Stimulated activated CD8-positive, alpha-beta memory T cell treated with anti-CD3 and anti-CD28 coated beads, Interleukin-12 subunit alpha, Interleukin-12 subunit beta, amount 100 ng/mL, for 24 hours (primary cell): Measurements from ENCODE around the gene FAM110A.
"Not testable (repeated sequence)": the region's sequence is repeated elsewhere in the genome, so short reads cannot be mapped to it uniquely, and the experiment has no call there.

Experiments
- DNase-seq: peaks from one replicate; pipeline ENCODE4 v3.0.0-alpha.2; 2020; ENCODE audit errors: extremely low read depth

The FAM110A gene

DNA sequence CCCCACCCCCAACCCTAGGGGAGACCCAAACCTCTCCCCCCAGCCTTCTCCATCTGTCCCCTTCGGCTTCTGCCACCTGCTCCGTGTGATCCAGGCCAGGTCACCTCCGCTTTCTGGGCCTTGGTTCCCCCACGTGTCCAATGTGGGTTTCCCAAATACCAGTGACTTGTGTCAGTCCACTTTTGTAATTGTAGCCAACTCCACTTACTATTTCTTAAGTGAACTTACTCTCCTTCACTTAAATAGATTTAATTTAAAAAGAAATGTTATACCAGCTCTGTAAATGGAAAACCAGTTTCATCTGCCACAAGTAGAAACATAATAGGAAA is 10.0 kb upstream of the FAM110A start:
- no peak for DNase-seq

DNA sequence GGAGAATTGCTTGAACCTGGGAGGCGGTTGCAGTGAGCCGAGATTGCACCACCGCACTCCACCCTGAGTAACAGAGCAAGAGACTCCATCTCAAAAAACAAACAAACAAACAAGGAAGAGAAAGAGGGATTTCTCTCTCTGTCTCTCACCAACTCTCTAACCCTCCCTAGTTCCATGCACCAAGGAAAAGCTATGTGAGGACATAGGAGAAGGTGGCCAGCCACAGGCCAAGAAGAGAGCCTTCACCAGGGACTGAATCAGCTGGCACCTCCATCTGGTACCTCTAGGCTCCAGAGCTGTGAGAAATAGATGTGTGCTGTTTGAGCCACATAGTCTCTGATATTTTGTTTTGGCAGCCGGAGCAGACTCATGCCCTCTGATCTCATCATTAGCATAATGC is 9.0 kb upstream of the FAM110A start:
- no peak for DNase-seq

DNA sequence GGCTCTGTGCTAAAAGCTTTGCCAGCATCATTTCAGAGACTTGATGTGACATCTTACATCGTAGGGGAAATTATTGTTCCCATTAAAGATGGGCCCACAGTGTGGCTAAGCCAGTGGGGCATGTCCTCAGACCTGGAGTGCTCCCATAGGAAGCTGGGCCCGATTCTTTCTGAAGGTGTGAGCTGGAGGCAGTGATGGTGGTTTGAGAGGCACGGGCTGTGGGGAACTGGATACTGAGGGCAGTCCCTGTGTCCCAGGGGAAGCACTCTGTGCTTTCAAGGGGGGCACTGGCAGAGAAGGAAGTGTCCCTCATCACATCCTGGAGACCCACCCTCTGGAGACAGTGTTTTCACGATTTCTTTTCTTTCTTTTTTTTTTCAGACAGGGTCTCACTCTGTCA is 8.6 kb upstream of the FAM110A start:
- no peak for DNase-seq

DNA sequence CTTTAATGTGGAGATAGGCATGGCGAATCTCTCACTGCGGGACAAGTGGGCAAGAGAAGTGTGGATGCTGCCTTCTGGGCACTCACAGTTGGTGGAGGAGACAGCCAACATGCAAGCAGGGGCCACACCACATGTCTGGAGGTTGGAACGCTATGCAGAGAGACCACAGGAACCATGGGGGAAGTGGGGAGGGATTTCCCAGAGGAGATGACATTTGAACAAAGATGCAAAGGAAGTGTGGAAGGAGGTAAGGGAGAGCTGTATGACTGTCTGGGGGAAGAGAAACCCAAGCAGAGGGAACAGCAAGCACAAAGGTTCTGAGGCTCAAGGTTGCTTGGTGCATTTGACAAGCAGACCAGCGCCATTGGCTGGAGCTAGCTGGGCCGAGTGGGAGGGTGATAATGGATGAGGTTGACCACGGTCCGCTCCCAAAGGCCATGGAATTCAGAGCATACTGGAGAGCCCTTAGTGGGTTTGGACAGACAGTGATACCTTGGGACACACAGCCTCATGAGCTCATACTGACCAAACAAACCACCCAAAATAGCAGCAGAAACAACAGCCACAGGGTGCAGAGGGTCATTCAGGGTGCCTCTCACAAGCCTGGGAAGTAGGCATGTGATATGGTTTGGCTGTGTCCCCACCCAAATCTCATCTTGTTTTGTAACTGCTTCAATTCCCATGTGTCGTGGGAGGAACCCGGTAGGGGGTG is 7.6 kb upstream of the FAM110A start:
- no peak for DNase-seq

DNA sequence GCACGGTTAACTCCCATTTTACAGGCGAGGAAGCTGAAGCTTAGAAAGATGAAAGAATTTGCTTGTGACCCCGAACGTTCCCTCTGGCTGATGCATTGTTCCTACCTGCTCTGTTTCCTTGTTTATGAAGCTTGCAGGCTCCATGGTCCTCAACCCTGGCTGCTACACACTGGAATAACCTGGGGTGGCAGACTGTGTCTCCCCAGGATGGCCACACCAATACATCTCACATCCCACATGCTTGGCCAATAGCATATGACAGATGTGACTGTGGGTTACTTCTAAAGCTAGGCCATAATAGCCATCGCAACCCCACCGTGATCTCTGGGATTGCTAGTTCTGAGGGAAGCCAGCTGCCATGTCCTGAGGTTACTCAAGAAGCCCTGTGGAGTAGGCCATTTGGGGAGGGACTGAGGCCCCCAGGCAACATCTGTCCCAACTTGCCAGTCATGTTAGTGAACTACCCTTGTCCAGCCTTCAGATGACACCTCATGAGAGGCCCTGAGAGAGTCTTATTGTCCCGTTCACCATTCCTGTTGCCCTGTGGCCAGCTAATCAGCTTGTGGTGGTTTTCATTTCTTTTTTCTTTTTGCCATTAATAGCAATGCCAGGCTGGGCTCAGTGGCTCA is 6.7 kb upstream of the FAM110A start:
- DNase-seq: no peak

DNA sequence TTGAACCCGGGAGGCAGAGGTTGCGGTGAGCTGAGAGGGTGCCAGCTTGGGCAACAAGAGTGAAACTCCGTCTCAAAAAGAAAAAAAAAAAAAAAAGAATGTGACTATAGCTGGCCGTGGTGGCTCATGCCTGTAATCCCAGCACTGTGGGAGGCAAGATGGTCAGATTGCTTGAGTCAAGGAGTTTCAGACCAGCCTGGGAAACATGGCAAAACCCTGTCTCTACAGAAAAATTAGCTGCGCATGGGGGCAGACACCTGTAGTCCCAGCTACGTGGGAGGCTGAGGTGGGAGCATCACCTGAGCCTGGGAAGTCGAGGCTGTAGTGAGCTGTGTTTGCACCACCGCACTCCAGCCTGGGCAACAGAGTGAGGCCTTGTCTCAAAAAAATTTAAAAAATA is 5.5 kb upstream of the FAM110A start:
- DNase-seq: not testable (repeated sequence)

DNA sequence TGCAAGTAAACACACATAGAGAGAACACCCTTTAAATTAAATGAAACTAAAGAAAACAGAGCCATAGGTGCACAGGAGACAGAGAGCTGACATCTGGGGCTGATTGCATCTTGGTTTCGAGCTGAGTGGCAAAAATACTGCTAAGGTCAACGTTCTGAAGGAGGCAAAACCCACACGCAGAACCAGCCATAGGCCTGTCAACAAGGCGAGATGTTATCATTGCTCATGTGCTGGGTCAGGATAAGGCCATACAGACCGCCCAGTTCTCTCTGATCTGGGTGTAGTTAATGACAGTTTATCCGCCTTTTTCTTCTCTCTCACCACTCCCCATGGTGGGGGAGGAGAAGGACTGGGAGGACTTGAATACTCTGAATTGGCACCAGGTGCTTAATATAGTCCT is 4.5 kb upstream of the FAM110A start:
- no peak for DNase-seq

DNA sequence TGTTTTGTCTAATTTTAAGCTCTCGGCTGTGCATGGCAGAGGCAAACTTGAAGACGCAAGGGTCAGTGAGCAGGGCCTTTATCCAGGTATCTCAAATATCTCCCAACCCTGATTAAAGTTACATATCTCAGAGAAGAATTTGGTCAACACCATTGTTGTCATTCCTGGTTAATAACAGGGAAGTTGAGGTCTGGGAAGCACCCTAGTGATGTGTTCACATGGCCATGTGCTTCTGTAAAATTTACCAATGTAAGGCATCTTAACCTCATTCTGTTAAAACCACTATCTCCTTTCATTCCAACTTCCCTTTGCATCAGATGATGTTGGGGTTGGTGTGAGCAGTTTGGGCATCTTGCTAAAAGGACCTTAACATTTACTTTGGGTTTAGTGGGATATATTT is 4.0 kb upstream of the FAM110A start:
- no peak for DNase-seq

DNA sequence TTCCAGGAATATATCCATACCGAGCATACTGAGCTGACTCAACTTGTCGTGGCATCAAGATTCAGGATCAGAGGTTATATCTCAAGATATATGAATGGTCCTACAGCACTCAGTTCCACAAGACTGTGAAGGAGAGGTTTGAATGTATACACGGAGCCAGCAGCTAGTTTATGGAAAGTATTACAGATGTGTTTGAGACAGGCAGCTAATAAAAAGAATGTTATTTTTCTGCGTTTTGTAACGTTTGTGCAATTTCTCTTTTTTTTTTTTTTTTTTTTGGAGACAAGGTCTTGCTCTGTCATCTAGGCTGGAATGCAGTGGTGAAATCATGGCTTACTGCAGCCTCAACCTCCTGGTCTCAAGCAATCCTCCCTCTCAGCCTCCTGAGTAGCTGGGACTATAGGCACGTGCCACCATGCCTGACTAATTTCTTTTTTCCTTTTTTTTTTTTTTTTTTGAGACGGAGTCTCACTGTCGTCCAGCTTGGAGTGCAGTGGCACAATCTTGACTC is 3.4 kb upstream of the FAM110A start:
- no peak for DNase-seq

DNA sequence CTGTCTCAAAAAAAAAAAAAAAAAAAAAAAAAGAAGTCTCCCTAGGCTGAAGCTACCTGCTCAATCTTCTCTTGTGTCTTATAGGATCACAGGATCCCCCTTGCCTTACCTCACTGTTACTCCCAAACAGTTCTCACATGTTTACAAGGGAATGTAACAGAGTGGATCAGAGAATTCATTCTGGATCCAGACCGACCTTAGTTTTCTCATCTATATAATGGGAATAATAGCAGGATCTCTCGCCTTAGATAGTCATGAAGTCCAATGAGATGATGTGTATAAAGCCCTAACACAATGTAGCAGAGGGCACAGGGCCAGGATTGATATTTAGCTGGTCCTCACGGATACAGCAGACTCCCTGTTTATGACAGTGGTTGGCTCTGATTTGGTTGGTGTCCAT is 2.3 kb upstream of the FAM110A start:
- no peak for DNase-seq

DNA sequence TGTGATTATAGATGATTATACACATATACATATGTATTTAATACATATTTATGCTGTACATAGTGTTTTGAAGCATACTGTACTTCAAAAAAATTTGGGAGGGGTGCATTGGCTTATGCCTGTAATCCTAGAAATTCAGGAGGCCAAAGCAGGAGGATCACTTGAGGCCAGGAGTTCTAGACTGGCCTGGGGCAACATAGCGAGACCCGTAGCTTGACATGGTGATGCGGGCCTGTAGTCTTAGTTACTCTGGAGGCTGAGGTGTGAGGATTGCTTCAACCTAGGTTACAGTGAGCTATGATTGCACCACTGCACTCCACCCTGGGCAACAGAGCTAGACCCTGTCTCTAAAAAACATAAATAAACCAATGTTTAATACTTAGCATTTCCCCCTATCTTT is 1.6 kb upstream of the FAM110A start:
- DNase-seq: no peak

DNA sequence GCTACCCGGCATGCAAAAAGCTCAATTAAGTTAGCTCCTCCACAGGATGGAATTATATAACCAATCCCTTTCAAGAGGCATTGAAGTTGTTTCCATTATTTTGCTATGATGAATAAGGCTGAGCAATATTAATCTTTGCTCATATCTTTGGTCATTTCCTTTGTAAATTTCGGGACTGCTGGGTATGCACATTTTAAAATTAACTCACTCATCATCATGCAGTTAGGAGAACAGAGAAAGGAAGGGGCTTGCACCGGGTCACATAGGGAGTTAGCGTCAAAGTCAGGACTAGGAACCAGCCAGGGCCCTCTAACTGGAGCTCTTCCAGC is 430 bp upstream of the FAM110A start:
- DNase-seq: no peak

DNA sequence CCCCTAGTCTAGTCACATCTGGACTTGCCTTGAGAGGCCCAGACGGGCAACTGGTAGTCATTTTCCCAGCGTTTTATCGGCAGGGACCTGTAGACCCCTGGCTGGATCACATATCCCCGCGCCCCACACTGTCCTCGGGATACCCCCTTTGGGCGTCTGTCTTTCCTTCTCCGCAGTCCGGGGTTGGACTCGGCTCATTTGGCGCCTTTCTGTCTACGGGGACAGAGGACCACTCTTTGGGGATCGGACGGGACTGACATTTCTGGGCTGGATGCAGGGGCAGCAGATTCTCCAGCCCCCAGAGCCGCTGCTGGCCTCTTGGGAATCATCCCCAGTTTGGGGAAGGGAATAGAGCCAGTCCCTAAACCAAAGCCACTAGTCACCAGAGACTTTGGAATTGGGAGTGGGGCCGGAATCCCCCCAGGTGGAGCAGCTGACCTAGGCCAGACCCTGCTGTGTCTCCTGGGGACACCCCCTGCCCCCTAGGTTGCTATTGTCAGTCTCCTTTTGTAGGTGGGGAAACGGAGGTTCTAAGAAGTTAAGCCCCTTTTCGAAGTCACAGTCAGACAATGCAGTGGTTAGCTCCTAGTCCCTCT is 734 bp downstream of the FAM110A start:
- DNase-seq: no peak

DNA sequence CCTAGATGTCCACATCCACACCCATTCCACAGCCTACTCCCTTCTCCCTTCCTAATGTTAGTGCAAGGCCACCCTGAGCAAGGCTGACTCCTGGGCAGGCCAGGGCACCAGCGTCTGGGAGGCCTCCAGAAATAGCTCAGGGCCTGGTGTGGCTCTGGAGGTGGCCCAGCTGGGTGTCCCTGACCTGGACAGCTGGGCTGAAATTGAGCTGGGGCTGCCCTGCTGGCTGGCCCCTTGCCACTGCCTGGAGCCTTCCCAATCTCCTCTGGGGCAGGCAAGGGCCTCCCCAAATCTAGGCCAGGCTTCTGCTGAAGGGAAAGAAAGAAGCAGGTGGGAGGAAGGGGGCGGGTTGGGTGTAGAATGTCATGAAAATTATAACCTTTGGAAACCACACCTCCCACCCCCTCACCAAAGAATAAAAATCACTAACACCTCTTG is 2.1 kb downstream of the FAM110A start:
- no peak for DNase-seq

DNA sequence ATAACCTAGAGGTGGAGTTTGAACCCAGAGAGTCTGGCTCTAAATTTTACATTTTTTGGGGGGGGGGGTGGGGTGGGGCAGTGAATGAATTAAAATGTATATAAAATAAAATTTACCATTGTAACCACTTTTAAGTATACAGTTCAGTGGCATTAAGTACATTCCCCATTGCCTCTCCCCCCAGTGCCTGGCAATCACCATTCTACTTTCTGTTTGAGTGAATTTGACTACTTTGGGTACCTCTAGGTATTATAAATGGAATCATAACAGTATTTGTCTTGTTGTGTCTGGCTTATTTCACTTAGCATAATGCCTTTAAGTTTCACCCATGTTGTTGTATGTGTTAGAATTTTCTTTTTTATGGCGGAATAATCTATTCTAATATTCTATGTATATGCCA is 2.7 kb downstream of the FAM110A start:
- no peak for DNase-seq

DNA sequence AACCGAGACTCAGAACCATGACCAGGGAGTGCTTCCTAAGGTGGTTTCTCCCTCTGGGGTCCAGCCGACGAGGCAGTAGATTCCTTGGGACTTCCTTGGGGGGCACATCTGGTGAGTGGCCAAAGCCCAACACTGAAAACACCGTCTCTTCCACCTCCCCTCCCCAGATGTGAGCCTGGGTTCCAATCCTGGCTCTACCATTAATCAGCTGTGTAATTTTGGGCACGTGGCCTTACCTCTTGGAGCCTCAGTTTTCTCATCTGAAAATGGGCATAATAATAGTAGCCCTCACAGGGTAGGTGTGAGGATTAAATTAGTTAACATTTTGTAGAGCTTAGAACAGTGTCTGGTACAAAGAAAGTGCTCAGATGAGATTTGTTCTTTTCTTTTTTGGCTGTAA is 5.5 kb downstream of the FAM110A start:
- DNase-seq: no peak

DNA sequence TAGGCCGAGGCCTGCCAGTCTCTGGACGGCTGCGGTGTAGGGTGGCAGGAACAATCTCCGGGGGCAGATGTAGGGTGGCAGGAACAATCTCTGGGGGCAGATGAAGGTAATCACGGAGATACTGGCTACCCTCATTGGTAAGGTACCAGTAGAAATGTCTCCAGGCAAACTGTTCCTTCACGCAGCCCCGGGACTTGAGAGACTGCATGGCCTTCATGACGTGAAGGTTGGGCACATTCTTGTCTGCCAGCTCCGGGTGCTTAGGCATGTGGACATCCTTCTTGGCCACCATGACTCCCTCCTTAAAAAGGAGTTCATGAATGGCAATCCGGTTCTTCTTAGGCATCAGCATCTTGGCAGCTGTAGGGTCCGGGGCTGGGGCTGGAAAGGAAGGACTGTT is 6.1 kb downstream of the FAM110A start:
- no peak for DNase-seq

DNA sequence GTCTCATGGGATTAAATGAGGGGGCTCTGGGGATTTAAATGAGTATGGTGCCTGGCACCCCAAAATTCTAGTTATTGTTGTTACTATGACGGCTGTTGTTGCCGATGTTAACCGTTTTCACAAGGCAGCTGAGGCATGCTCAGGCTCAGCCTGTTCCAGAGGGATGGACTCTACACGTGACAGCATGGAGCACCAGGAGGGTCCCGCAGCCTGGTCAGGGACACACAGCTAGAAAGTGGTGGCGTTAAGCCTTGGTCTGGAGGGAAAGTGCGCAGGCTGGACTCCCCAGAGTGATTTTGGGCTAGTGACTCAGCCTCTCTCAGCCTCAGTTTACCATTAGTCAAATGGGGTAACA is 7.0 kb downstream of the FAM110A start:
- no peak for DNase-seq

DNA sequence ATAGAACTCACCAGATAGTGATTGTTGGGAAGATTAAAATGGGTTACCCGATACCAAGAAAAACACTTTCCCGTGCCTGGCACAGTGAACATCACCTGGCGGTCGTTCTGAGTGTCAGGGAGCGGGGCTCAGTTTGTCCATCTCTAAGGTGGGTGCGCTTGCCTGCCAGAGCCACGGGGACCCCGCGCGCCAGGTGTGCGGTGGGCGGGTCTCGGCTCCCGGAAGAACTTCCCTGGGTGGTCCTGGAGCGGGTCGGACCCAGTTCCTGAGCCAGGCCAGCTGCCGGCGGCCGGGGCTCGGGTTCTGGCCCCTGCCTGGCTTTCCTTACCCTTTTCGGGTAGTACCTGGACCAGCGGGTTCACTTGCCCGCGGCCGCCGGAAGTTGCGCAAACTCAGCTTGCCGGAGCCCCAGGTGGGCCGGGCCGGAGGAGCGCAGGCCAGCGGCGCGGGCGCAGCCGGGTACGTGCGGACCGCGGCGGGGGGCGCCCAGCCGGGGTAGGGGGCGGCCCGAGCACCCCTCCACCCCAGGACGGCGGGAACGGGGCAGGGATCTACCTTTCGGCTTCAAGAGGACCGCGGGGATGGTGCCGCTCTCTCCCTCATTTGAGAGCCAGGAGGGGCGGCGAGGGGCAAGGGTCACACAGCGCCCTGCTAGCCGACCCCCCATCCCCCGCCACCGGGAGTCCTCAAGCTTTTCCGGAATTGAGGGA is 7.5 kb downstream of the FAM110A start:
- no peak for DNase-seq

DNA sequence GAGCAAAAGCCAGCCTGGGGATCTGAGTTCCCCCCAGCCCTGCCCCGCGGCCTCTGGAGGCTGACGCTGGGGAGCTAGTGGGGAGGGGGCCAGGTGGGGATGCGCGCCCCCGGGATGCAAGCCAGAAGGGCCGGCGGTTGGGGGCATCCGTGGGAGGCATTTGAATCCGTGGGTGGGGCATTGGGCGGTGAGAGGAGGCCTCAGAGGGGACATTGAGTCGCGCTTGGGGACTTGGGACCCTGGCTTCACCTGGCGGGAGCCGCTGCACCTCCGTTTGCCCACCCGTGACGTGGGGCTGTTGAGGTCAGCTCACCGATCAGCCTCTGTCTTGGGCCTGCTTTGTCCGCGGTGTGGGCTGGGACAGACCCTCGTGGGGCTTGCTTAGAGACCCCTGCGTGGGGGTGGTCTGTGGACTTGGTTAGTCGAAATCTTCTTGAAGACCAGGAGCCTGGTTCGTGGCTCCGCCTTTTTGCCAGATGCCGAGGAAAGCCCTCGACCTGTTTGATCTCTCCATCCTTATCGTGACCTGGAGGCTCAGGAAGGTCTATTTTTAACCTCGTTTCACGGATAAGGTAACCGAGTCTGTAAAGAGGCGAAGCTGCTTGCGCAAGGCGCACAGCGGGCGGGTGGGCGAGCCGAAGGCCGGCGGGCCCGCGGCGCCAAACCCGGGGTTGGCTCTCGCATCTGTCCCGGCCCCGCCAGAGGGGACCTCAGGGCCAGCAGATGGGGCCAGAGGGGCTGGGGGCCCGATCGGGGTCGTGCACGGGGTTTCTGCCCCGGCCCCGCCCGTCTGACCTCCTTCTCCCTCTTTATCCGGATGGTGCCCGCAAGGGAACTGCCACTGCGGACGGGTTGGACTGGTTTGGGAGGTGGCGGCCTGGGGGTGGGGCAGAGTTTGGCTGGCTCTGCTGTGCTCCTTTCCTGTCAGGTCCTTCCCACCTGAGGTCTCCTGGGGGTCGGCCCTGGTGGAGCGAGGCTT is 8.3 kb downstream of the FAM110A start:
- DNase-seq: no peak

DNA sequence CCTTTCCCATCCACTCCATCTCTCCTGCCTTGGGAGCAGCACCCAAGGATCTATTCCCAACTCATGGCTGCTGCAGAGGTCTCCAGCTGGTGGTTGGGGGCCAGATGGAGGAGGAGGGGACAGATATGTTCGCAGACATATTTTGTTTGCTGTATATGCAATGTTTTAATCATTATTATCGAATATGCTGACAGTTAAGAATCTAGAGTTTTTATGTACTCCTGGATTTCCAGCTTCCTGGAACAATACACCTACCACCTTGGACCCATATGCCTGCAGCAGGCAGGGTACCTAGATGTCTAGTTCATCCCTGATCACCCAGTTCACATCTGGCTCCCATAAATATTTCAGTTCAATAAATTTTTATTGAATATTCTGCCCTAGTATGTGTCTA is 9.0 kb downstream of the FAM110A start:
- DNase-seq: no peak

DNA sequence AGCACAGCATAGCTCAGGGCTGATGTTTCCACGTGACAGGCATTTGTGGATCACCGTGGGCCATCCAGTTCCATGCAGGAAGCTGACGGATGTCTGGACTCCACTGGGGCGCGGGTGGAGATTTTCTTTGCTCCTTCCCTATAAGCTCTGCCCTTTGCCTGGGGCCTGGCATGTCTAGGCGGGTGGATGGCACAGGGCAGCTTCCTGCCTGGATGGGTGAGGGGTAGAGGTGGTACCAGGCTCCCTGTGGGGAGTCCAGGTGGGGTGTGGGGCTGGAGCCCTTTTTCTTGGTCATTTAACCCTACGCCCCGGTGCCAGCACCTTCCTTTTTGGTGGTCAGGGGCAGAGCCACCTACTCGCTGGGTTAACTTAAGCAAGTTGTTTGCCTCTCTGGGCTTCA is 10.4 kb downstream of the FAM110A start:
- DNase-seq: no peak
